Small intestine (tissue), 7 donors: ENCODE data around the gene SLC38A5. TPM values are rescaled to one million over a fixed set of nuclear protein-coding genes. Genes with fewer than 3 reads are reported as not detected.

Experiments used
- DNase-seq, 2 donors: peaks; one replicate each; pipeline versions ENCODE4 v3.0.0 to v3.0.0-alpha.2; 2013
- FAIRE-seq: peaks from 2 replicates; lab custom pipeline; 2012; peaks lifted over from hg19 to GRCh38; lab: Jason Lieb, UNC
- H3K27ac ChIP-seq, 3 donors: one replicate each; pipeline ENCODE4 v1.5.1; 2013; ENCODE audit warnings: low read length in 2 of 3, mild to moderate bottlenecking in 2 of 3, control low read depth in 1 of 3, inconsistent platforms in 1 of 3, low read depth in 1 of 3, moderate library complexity in 1 of 3
- H3K27me3 ChIP-seq, 3 donors: one replicate each; pipeline ENCODE4 v1.6.1; 2013; ENCODE audit warnings: low read length in 3 of 3, inconsistent platforms in 1 of 3; ENCODE audit not compliant: control insufficient read depth in 3 of 3, insufficient read depth in 3 of 3
- H3K36me3 ChIP-seq, 3 donors: one replicate each; pipeline ENCODE4 v1.6.1; 2013; ENCODE audit warnings: low read length in 3 of 3, inconsistent platforms in 1 of 3, low read depth in 1 of 3, mild to moderate bottlenecking in 1 of 3, moderate library complexity in 1 of 3; ENCODE audit not compliant: control insufficient read depth in 3 of 3, insufficient read depth in 2 of 3
- H3K4me1 ChIP-seq, 3 donors: one replicate each; pipeline ENCODE4 v1.6.1; 2013; ENCODE audit warnings: low read length in 2 of 3, inconsistent platforms in 1 of 3, low read depth in 1 of 3, mild to moderate bottlenecking in 1 of 3, moderate library complexity in 1 of 3; ENCODE audit not compliant: control insufficient read depth in 3 of 3, insufficient read depth in 2 of 3
- H3K4me3 ChIP-seq, 3 donors: one replicate each; pipeline ENCODE4 v1.5.1; 2013; ENCODE audit warnings: low read length in 3 of 3, control low read depth in 1 of 3, inconsistent platforms in 1 of 3, low read depth in 1 of 3, mild to moderate bottlenecking in 1 of 3, moderate library complexity in 1 of 3
- H3K9me3 ChIP-seq, 2 donors: one replicate each; pipeline ENCODE4 v1.6.1; 2013; ENCODE audit warnings: low read depth in 1 of 2, low read length in 1 of 2; ENCODE audit not compliant: control insufficient read depth in 2 of 2, insufficient read depth in 1 of 2
- WGBS, 3 donors: extraction: QIAGEN DNeasy Blood & Tissue Kit; methylation state at CpG; one replicate each; pipeline ENCODE4 v1.1.7; 2013; 5-methylcytosine and 5-hydroxymethylcytosine counted together
- polyA plus RNA-seq, 4 donors: library from polyadenylated mRNA; stranded (reverse) in 3 of 4; unstranded in 1 of 4; fragments of 200-250 nt in 3 of 4; fragments of 120-200 nt in 1 of 4; gene quantifications; one replicate each; pipeline versions ENCODE4 v1.2.1 to v1.2.3, GENCODE V29; 2013
- donor health status: healthy with polysubstance abuse.
- donor health status: control.
- donor health status: control.
- donor health status: Bipolar disorder and iron deficiency.
- donor health status: healthy.

Gene SLC38A5
- polyA plus RNA-seq, 4 donors: 2.0 to 77.7 (median 32.6) TPM

- no peaks in the 10 kb centered on the region for H3K9me3 ChIP-seq
- H3K36me3 ChIP-seq: peaks cover 0 to 2% (median 0%) of the 10 kb centered on the region in 3 donors
- H3K27me3 ChIP-seq: no peaks in the 10 kb centered on the region
- H3K4me1 ChIP-seq: no peaks in the 10 kb centered on the region
- H3K27ac ChIP-seq: no peak overlapping the region
- 40 to 73% (median 64%) methylated on average over 2 of the region's 2 CpGs for WGBS, 3 donors
- no peak overlapping the region for H3K4me3 ChIP-seq
- DNase-seq (no peak), FAIRE-seq (no peak)
Observed at GRCh38 chrX:48489892-48490291, 19.8 kb upstream of the SLC38A5 start.

GRCh38 chrX:48489296-48489695 lies 19.2 kb upstream of the SLC38A5 start:
- H3K9me3 ChIP-seq: no peaks in the 10 kb centered on the region
- FAIRE-seq (no peak), DNase-seq (no peak)
- no peaks in the 10 kb centered on the region for H3K4me1 ChIP-seq
- WGBS, 3 donors: 84 to 88% (median 87%) methylated on average over 6 to 9 of the region's 9 CpGs
- peaks cover 0 to 2% (median 0%) of the 10 kb centered on the region in 3 donors for H3K36me3 ChIP-seq
- H3K27me3 ChIP-seq: no peaks in the 10 kb centered on the region
- no peak overlapping the region for H3K4me3 ChIP-seq
- no peak overlapping the region for H3K27ac ChIP-seq

DNA sequence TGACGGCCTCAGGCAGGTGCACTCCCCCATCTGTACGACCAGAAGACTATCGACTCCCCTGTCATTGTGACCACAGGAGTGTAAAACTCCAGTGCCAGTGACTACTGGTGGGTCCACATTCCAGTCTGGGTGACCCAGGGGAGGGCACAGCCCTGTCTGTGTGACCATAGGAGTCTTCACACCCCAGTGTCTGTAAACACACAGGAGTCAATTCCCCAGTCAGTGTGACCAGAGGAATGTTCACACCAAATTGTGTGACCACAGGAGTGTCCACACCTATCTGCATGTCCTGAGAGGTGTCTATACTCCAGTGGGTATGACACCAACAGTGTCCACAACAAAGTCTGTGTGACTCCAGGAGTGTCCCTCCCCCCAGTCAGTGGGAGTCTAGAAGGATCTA lies 18.0 kb upstream of the SLC38A5 start:
- H3K27ac ChIP-seq: no peak overlapping the region
- FAIRE-seq (no peak), DNase-seq (no peak)
- H3K9me3 ChIP-seq: no peaks in the 10 kb centered on the region
- no peak overlapping the region for H3K4me3 ChIP-seq
- peaks cover 0 to 6% (median 0%) of the 10 kb centered on the region in 3 donors for H3K36me3 ChIP-seq
- 82 to 93% (median 91%) methylated on average over 3 of the region's 3 CpGs for WGBS, 3 donors
- H3K4me1 ChIP-seq: no peaks in the 10 kb centered on the region
- H3K27me3 ChIP-seq: no peaks in the 10 kb centered on the region

- DNase-seq (no peak), FAIRE-seq (no peak)
- Histone ChIP-seq H3K9me3 (no peaks in the 10 kb centered on the region), H3K27me3 (no peaks in the 10 kb centered on the region), H3K36me3 (peaks cover 0 to 9% (median 0%) of the 10 kb centered on the region in 3 donors), H3K27ac (no peak overlapping the region), H3K4me3 (no peak overlapping the region), H3K4me1 (no peaks in the 10 kb centered on the region)
- WGBS, 3 donors: 71 to 79% (median 77%) methylated on average over 10 of the region's 10 CpGs
Observed at GRCh38 chrX:48487362-48487798, 17.3 kb upstream of the SLC38A5 start.

GRCh38 chrX:48482526-48482925 lies 12.5 kb upstream of the SLC38A5 start:
- FAIRE-seq: no peak
- no peak overlapping the region for H3K4me3 ChIP-seq

DNA sequence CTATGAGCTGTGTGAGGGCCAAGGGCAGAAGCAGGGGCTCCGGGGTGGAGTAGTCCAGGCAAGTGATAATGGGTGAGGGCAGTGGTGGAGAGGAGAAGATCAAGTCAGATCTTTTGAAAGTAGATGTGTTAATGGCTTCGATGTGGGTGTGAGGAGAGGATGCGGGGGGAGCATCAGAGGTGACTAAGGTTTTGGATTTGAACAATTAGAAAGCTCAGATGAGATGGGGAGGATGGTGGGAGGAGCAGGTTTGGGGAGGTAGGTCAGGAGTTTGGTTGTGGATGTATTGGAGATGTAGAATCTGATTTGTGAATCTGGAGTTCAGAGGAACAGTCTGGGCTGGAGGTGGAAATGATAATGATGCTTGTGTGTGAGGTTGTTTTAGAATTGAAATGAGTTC lies 10.5 kb upstream of the SLC38A5 start:
- H3K9me3 ChIP-seq: no peaks in the 10 kb centered on the region
- H3K27me3 ChIP-seq: no peaks in the 10 kb centered on the region
- no peak overlapping the region for H3K4me3 ChIP-seq
- peaks cover 0 to 25% (median 2%) of the 10 kb centered on the region in 3 donors for H3K36me3 ChIP-seq
- FAIRE-seq: no peak
- no peaks in the 10 kb centered on the region for H3K4me1 ChIP-seq
- no peak for DNase-seq
- WGBS, 3 donors: 83 to 94% (median 90%) methylated on average over 3 of the region's 3 CpGs
- no peak overlapping the region for H3K27ac ChIP-seq

More at GRCh38 chrX:48482526-48482925, 12.5 kb upstream of the SLC38A5 start:
- peaks cover 0 to 27% (median 2%) of the 10 kb centered on the region in 3 donors for H3K36me3 ChIP-seq
- H3K4me1 ChIP-seq: no peaks in the 10 kb centered on the region
- no peak for DNase-seq
- no peaks in the 10 kb centered on the region for H3K27me3 ChIP-seq
- no peak overlapping the region for H3K27ac ChIP-seq
- WGBS, 3 donors: 78 to 88% (median 84%) methylated on average over 5 to 7 of the region's 7 CpGs
- H3K9me3 ChIP-seq: no peaks in the 10 kb centered on the region

GRCh38 chrX:48480142-48480541 lies 10.1 kb upstream of the SLC38A5 start:
- H3K4me1 ChIP-seq: no peaks in the 10 kb centered on the region
- no peaks in the 10 kb centered on the region for H3K27me3 ChIP-seq
- no peak for DNase-seq
- no peak overlapping the region for H3K4me3 ChIP-seq
- no peak for FAIRE-seq
- peaks cover 0 to 25% (median 2%) of the 10 kb centered on the region in 3 donors for H3K36me3 ChIP-seq
- no peaks in the 10 kb centered on the region for H3K9me3 ChIP-seq
- H3K27ac ChIP-seq: no peak overlapping the region
- 77 to 94% (median 82%) methylated on average over 3 of the region's 3 CpGs for WGBS, 3 donors

GRCh38 chrX:48478806-48479205 lies 8.7 kb upstream of the SLC38A5 start:
- WGBS, 3 donors: 67 to 92% (median 90%) methylated on average over 2 to 5 of the region's 5 CpGs
- no peaks in the 10 kb centered on the region for H3K9me3 ChIP-seq
- DNase-seq (no peak), FAIRE-seq (no peak)
- no peaks in the 10 kb centered on the region for H3K4me1 ChIP-seq
- no peak overlapping the region for H3K27ac ChIP-seq
- no peaks in the 10 kb centered on the region for H3K27me3 ChIP-seq
- peaks cover 0 to 25% (median 2%) of the 10 kb centered on the region in 3 donors for H3K36me3 ChIP-seq
- no peak overlapping the region for H3K4me3 ChIP-seq
